ENCODE data around the gene PPM1H.

Gene PPM1H

GRCh38 chr12:62701492-62701891 is 233.5 kb downstream of the PPM1H start:
- DNase-seq = no peak

GRCh38 chr12:62700091-62700880 is 234.7 kb downstream of the PPM1H start:
- no peak for DNase-seq

GRCh38 chr12:62698701-62699101 is 236.2 kb downstream of the PPM1H start:
- DNase-seq = no peak

- DNase-seq = no peak
Measured at GRCh38 chr12:62697893-62698292, 237.1 kb downstream of the PPM1H start.

GRCh38 chr12:62695696-62696095 is 239.3 kb downstream of the PPM1H start:
- no peak for DNase-seq

GRCh38 chr12:62694632-62695031 is 240.3 kb downstream of the PPM1H start:
- no peak for DNase-seq

- no peak for DNase-seq
Measured at GRCh38 chr12:62694116-62694515, 240.8 kb downstream of the PPM1H start.

GRCh38 chr12:62693376-62694050 is 241.4 kb downstream of the PPM1H start:
- no peak for DNase-seq

GRCh38 chr12:62692884-62693283 is 242.1 kb downstream of the PPM1H start:
- no peak for DNase-seq

GRCh38 chr12:62691309-62691708 is 243.6 kb downstream of the PPM1H start:
- DNase-seq = no peak

GRCh38 chr12:62689042-62689839 is 245.7 kb downstream of the PPM1H start:
- no peak for DNase-seq

- no peak for DNase-seq
Measured at GRCh38 chr12:62686938-62687337, 248.0 kb downstream of the PPM1H start.

GRCh38 chr12:62684570-62685295 is 250.2 kb downstream of the PPM1H start:
- no peak for DNase-seq

GRCh38 chr12:62683776-62684569 is 251.0 kb downstream of the PPM1H start:
- no peak for DNase-seq

GRCh38 chr12:62681306-62681705 is 253.6 kb downstream of the PPM1H start:
- no peak for DNase-seq

- no peak for DNase-seq
Measured at GRCh38 chr12:62679608-62680007, 255.3 kb downstream of the PPM1H start.

GRCh38 chr12:62677355-62677754 is 257.6 kb downstream of the PPM1H start:
- no peak for DNase-seq

GRCh38 chr12:62676521-62677307 is 258.2 kb downstream of the PPM1H start:
- DNase-seq = no peak

- no peak for DNase-seq
Measured at GRCh38 chr12:62673028-62673815, 261.7 kb downstream of the PPM1H start.

All from effector CD8-positive, alpha-beta T cell (primary cell).